ENCODE data around the gene FOCAD.

FOCAD gene

DNA sequence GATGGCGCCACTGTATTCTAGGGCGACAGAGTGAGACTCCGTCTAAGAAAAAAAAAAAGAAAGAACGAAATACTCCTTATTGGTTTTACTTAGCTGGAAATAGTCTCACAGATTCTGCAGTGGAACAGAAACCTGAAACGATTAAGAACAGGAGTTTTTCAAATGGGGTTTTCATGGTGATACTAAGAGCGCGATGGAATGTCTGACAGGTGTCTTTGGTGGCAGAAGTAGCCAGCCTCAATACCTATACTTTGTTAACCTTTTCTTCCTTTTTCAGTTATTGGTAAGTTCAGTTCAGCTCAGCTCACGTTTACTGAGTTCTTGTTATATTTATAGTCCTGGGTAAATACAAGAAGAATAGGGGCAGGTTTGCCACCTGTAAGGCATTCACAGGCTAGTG is 123.9 kb downstream of the FOCAD start:
- DNase-seq: no peak

- no peak for DNase-seq
Observed at GRCh38 chr9:20811872-20812271, 127.8 kb downstream of the FOCAD start.

DNA sequence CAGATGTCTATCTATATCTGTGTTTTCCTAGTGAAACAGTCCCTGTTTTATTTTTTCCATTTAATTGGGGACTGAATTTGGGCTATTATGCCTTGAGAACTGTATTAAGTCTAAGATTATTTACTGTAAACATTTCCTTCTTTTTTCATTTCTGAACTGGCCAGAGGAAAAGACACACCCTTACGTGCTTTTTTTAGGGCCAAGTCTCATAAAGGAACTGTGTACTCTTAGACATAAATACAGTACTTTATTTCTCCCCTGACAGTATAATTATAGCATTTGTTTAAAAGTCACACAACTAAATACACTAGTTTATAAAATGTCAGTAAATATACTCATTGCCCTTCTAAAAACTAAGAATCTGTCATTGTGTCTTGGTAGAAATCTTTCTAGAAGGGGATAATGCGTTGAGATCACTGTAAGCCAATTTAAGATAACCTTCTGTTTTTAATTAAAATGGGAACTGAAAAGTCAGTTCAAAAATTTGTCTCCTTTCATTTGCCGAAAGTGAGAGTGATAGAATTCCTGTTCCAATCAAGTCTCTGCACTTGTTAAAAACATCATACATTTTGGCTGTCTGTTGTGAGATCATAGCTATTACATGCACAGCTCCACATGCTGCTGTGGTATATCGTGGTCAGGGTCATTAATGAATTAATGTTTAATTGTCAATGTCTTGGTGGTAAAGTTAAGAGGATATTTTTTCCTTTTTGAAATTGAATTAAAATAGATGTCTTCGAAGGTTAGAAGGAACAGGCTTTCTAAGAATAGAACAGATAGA is 132.1 kb downstream of the FOCAD start:
- DNase-seq: no peak

DNA sequence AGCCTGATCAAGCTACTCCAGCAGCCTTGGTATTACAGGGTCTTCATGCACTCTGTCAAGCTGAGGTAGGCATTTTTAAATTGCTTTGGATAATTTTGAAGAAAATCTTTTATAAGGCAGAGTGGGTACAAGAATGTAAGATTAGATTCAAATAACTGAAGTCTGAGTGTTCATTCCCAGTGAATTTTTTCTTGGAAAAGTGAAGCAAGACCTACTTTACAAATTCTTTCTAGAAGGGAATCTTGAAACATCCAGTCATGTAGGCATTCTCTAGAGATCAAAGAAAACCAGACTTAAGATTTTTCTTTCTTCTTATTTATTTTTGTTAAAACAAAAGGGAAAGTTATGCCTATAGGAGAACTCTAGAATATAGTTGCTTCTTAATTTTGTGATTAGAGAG is 139.0 kb downstream of the FOCAD start:
- no peak for DNase-seq

GRCh38 chr9:20831028-20831427 is 147.0 kb downstream of the FOCAD start:
- DNase-seq: no peak

DNA sequence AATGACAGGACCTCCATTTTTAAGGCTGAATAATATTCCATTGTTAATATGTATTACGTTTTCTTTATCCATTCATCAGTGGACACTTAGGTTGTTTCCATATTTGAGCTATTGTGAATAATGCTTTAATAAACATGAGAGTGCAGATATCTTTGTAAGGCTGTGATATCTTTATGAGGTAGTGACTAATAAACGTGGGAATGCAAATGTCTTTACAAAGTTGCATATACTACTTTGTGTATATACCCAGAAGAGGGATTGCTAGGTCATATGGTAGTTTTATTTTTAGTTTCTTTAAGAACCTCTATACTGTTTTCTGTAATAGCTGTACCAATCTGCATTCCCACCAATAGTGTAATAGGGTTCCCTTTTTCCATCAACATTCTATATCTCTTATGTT is 148.7 kb downstream of the FOCAD start:
- DNase-seq: no peak

GRCh38 chr9:20835377-20836286 is 151.6 kb downstream of the FOCAD start:
- DNase-seq: no peak

- no peak for DNase-seq
Observed at GRCh38 chr9:20837166-20837565, 153.1 kb downstream of the FOCAD start.

GRCh38 chr9:20838218-20838617 is 154.2 kb downstream of the FOCAD start:
- DNase-seq: no peak

DNA sequence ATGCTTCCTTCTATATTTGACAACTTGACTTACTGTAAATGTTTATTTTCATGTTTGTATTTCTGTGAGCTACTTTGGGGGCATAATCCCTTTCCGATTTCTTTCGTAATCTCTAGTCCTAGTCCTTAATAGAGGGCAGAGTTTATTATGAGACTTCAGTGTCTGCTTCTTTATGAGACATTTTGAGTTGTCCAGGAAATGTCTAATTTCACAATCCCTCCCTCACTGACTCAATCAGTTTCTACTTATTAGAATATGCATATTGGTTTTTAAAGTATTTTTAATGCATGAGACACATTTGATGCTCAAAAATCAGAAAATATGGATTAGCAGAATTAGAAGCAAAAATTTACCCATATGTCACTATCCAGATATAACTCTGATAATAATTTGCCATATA is 160.9 kb downstream of the FOCAD start:
- no peak for DNase-seq

- no peak for DNase-seq
Observed at GRCh38 chr9:20848490-20848889, 164.4 kb downstream of the FOCAD start.

DNA sequence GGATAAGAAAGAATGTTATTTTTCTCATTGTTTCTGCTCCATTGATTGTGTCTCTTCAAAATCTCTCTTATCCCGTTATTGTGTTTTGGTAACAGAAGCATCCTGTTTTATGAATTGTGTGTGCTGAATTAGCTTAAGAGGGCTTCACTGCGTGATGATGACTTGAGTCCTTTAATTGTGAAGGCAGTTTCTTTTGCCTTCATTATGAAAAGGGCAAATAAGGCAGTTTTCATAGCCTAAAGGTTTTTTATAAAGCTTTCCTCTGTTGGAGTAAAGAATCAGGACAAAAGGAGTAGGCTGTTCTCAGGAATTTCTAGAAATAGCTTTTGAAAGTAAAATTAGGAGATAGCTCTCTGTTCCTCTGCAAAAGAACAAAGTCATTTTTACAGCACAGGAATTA is 169.8 kb downstream of the FOCAD start:
- DNase-seq: no peak

GRCh38 chr9:20854444-20854843 is 170.4 kb downstream of the FOCAD start:
- DNase-seq: no peak

DNA sequence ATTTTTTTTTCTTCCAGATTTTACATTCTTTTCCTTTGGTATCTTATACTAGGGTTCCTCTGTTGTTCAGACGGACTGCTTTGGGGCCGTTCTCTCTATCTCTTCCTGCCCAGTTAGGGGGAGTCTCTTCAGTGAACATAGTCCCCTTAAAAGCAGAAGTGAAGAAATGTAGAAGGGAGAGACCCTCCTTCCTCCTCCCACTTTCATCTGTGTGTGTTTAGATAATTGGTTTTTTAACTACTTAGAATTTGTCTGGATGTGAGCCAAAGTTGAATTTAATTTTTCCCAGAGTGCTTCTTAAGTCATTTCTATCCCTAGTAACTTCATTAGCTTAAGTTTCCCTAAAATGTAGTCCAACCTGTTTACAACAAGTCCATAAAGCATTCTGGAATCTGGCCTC is 179.9 kb downstream of the FOCAD start:
- no peak for DNase-seq

GRCh38 chr9:20865347-20865746 is 181.3 kb downstream of the FOCAD start:
- no peak for DNase-seq

- no peak for DNase-seq
Observed at GRCh38 chr9:20870115-20870514, 186.1 kb downstream of the FOCAD start.

DNA sequence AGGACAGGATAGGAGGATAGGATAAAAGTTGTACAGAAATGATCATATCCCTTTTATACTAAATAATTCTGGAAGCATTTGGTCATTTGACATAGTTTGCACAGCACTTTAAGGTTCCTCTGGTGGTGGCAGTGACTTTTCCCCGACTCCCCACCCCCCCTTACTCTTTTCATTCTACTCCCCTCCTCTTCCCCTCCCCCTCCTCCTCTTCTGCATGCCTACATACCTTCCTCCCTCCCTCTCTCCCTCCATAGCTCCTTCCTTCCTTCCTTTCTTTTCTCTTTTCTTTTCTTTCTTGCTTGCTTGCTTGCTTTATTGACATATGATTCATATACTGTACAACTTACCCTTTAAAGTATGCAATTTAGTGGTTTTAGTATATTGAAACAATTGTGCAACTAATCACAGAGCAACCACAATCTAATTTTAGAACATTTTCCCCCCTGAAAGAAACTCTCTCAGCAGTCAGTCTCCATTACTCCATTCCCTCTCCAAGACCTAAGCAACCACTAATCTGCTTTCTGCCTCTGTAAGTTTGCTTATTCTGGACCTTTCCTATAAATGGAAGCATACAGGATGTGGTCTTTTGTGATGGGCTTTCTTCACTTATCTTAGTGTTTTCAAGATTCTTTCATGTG is 188.4 kb downstream of the FOCAD start:
- no peak for DNase-seq

- DNase-seq: no peak
Observed at GRCh38 chr9:20873240-20873865, 189.3 kb downstream of the FOCAD start.

GRCh38 chr9:20880271-20880670 is 196.2 kb downstream of the FOCAD start:
- DNase-seq: no peak

DNA sequence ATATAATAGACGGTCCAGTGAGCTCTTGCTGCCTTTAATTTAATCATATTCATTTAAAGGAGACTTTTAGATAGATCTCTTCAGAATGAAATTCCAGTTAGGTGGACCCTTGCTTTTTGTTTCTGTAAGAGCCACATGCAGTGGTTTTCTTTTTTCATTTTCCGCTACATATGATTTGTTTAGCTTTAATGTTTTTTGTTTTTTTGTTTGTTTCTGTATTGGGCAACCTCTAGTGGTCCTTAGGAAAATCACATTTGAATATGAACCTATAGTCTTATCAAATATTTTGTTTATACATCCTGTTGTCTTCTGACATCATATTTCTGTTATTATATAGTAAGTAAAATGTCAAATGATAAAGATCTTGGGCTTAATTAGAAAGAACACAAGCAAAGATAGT is 196.6 kb downstream of the FOCAD start:
- DNase-seq: no peak

DNA sequence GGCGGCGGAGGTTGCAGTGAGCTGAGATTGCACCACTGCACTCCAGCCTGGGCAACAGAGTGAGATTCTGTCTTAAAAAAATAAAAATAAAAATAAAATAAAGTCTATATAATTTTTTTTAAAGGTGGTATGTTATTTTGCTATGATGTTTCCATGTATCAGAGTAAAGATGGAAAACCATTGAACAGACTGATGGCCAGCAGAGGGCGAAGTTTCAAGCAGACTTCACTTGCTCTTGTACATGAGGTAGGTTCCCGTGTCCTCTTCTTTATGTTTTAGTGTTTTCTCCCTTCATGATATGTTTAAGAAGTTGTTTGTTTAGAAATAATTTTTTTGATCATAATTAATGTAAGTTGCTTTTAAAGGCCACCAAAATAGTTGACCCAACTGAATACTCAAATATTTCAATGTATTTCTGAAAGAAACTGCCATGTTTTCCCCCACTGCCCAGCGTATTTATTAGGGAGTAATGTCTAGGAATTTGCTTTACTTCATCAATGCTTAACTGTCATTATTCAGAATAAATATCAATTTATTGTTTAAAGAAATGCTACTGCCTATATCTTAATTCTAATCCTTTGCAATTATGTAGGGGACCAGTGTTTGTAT is 201.0 kb downstream of the FOCAD start:
- peak; percentile 48 for DNase-seq

DNA sequence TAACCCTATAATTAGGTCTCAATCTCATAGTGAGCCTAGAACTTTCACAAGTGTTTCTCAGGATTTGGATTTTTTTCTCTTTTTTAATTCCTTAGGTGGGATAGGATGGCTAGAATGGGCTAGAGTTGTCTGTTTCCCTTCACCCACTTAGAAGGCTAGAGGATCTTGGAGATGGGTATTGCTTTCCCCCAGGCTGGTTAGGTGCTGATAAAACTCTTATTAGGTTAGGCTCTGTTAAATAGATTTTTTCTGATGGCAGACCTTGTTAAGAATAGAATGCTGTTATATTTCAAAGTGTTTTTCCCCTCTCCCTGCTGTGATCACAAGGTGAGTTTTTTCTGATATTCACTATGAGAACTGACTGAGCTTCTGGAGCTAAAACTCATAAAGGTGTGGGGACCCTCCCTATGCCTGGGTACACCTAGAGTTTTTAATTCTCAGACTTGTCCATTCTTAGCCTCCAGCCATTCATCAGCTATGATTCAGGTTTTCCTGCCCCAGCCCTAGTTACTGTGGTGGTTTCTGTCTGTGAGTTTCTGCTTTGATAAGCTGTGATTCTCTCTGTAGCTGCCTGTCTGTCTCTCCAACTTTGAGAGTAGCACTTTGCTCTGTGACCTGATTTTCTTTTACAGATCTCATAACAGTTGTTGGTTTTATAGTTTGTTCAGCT is 215.0 kb downstream of the FOCAD start:
- no peak for DNase-seq

Data from CD4-positive, alpha-beta T cell treated with Interleukin-4 for 4 hours (primary cell).